B cell (primary cell): Measurements from ENCODE around the gene GNA12. TPM values are rescaled to one million over a fixed set of nuclear protein-coding genes. Genes with fewer than 3 reads are reported as not detected.

Experiments
- ATAC-seq: fragments of 200-7000 bp; cut with Tn5 transposase; one replicate; pipeline ENCODE4 v1.10.0; 2021; ENCODE audit warnings: low read depth, mild to moderate bottlenecking, moderate number of reproducible peaks, moderate library complexity
- CTCF ChIA-PET: fragments of 350-600 bp; sonication (Branson Sonifier 250); formaldehyde crosslinking; loops from one replicate; lab custom pipeline; 2021; ENCODE audit warnings: antibody characterized with exemption, inconsistent platforms; lab: Charles Lee
- POLR2A ChIA-PET: fragments of 350-600 bp; sonication (Branson Sonifier 250); formaldehyde crosslinking; loops from one replicate; lab custom pipeline; 2021; ENCODE audit warnings: antibody characterized with exemption; lab: Charles Lee
- DNase-seq: peaks from one replicate; pipeline ENCODE4 v3.0.0; 2013
- H2AFZ ChIP-seq: 2 replicates; pipeline ENCODE4 v1.6.1; 2012; ENCODE audit warnings: mild to moderate bottlenecking, low read depth, low read length; ENCODE audit not compliant: insufficient read depth, poor library complexity, severe bottlenecking
- H3K27ac ChIP-seq, 2 donors: 1 replicate in 1 of 2; 2 replicates in 1 of 2; pipeline ENCODE4 v1.5.1; 2012 to 2013; ENCODE audit warnings: low read length in 2 of 2, mild to moderate bottlenecking in 2 of 2, moderate library complexity in 1 of 2
- H3K27me3 ChIP-seq, 4 experiments: fragments of 200-600 bp in 1 of 4; sonication (generic) in 1 of 4; replicated peaks in 1 of 4; 1 replicate in 2 of 4; 2 replicates in 2 of 4; pipeline versions ENCODE4 v1.6.1 to v1.7.0; 2013 to 2016; ENCODE audit warnings: low read length in 3 of 4, mild to moderate bottlenecking in 2 of 4, mixed read lengths in 1 of 4, moderate library complexity in 1 of 4; ENCODE audit not compliant: insufficient read depth in 4 of 4, control insufficient read depth in 3 of 4; ENCODE audit errors: control extremely low read depth in 1 of 4
- H3K36me3 ChIP-seq, 2 experiments: replicated peaks in 1 of 2; 1 replicate in 1 of 2; 2 replicates in 1 of 2; pipeline versions ENCODE4 v1.6.1 to v1.7.1; 2013; ENCODE audit warnings: low read length in 1 of 2; ENCODE audit not compliant: insufficient read depth in 2 of 2, control insufficient read depth in 1 of 2; ENCODE audit errors: control extremely low read depth in 1 of 2, extremely low read depth in 1 of 2
- H3K4me1 ChIP-seq, 2 donors: fragments of 200-600 bp in 1 of 2; sonication (generic) in 1 of 2; 1 replicate in 1 of 2; 2 replicates in 1 of 2; pipeline versions ENCODE4 v1.5.1 to v1.6.1; 2013 to 2017; ENCODE audit warnings: low read length in 2 of 2; ENCODE audit not compliant: control insufficient read depth in 2 of 2, insufficient read depth in 2 of 2
- H3K4me2 ChIP-seq: replicated peaks from 2 replicates; pipeline ENCODE3; 2012; ENCODE audit warnings: mild to moderate bottlenecking, low read depth, low read length; ENCODE audit not compliant: poor library complexity, severe bottlenecking
- H3K4me3 ChIP-seq, 5 experiments: fragments of 200-600 bp in 1 of 5; sonication (generic) in 1 of 5; 1 replicate in 3 of 5; 2 replicates in 2 of 5; pipeline versions ENCODE4 v1.5.1 to v1.7.0; 2011 to 2016; ENCODE audit warnings: low read length in 4 of 5, mild to moderate bottlenecking in 4 of 5, low read depth in 2 of 5, control low read depth in 1 of 5, moderate library complexity in 1 of 5; ENCODE audit not compliant: insufficient read depth in 1 of 5; ENCODE audit errors: control extremely low read depth in 1 of 5, extremely low read depth in 1 of 5
- H3K79me2 ChIP-seq: fragments of 200-600 bp; sonication (generic); one replicate; pipeline ENCODE4 v1.6.0; 2016; ENCODE audit warnings: low read length; ENCODE audit not compliant: control insufficient read depth, insufficient read depth
- H3K9ac ChIP-seq: fragments of 200-600 bp; sonication (generic); 2 replicates; pipeline ENCODE4 v1.6.1; 2017; ENCODE audit warnings: mild to moderate bottlenecking, low read length, moderate library complexity
- H3K9me3 ChIP-seq, 3 donors: one replicate each; pipeline versions ENCODE4 v1.6.1 to v1.7.1; 2013; ENCODE audit warnings: low read length in 2 of 3; ENCODE audit not compliant: control insufficient read depth in 2 of 3, insufficient read depth in 1 of 3; ENCODE audit errors: control extremely low read depth in 1 of 3
- H4K20me1 ChIP-seq: 2 replicates; pipeline ENCODE4 v1.6.0; 2012; ENCODE audit warnings: mild to moderate bottlenecking, low read length; ENCODE audit not compliant: insufficient read depth, control insufficient read depth, poor library complexity, severe bottlenecking
- H3K27ac Mint-ChIP-seq: one replicate; pipeline ENCODE4 v1.8.0; 2021; ENCODE audit warnings: mixed read lengths
- H3K27me3 Mint-ChIP-seq: one replicate; pipeline ENCODE4 v1.8.0; 2021; ENCODE audit warnings: mixed read lengths
- H3K4me1 Mint-ChIP-seq: one replicate; pipeline ENCODE4 v1.8.0; 2021; ENCODE audit warnings: mixed read lengths
- H3K4me3 Mint-ChIP-seq: one replicate; pipeline ENCODE4 v1.8.0; 2021; ENCODE audit warnings: mixed read lengths
- H3K9me3 Mint-ChIP-seq: one replicate; pipeline ENCODE4 v1.8.0; 2022; ENCODE audit warnings: mixed read lengths; ENCODE audit not compliant: insufficient read depth
- EZH2 ChIP-seq: IDR thresholded peaks from 2 replicates; pipeline ENCODE4 v1.6.1; 2012; ENCODE audit warnings: borderline replicate concordance, low read depth, mild to moderate bottlenecking, moderate library complexity, low read length; ENCODE audit not compliant: insufficient read depth, poor library complexity, severe bottlenecking
- WGBS: methylation state at CpG from one replicate; pipeline ENCODE4 v1.1.5; 2013; ENCODE audit warnings: missing lambda C conversion rate; ENCODE audit not compliant: insufficient coverage; 5-methylcytosine and 5-hydroxymethylcytosine counted together
- intact Hi-C: fragments of 100-400 bp; cut with micrococcal nuclease; formaldehyde crosslinking; loops from one replicate; pipeline ENCODE4 v1.10.0; 2022
- polyA plus RNA-seq: library from polyadenylated mRNA; depleted of rRNA; stranded (reverse); fragments of >200 nt; gene quantifications from 2 replicates; pipeline ENCODE4 v1.2.3, GENCODE V29; 2012
- total RNA-seq, 2 donors: library from RNA; stranded (reverse); fragments of 120-200 nt in 1 of 2; gene quantifications; 1 replicate in 1 of 2; 2 replicates in 1 of 2; pipeline versions ENCODE4 v1.2.3 to v1.2.4, GENCODE V29; 2013 to 2022
- TF ChIP-seq, protein P1 (sequence below): fragments of 200-600 bp; IDR thresholded peaks from one replicate; pipeline ENCODE4 v1.8.0; 2022; ENCODE audit warnings: antibody characterized with exemption, mild to moderate bottlenecking

Gene GNA12
- total and polyA plus RNA-seq, 2 donors (not counting 1 experiment from before 2014, with no cell fraction given), result 34.6 to 110 TPM

GRCh38 chr7:2824678-2825461, 19.2 kb downstream of the GNA12 start:
- DNase-seq, result peak; percentile 54
- Histone ChIP-seq H3K27ac (peak overlapping the region in 1 of 2 donors; percentile 51), H3K9me3 (peaks cover 0 to 5% (median 0%) of the 10 kb centered on the region in 3 donors), H3K27me3 (no peaks in the 10 kb centered on the region), H3K4me2 (peak overlapping the region; percentile 35), H3K9ac (no peak overlapping the region), H2AFZ (no peak overlapping the region), H3K79me2 (peaks cover 100% of the 10 kb centered on the region), H3K4me3 (no peak overlapping the region), H3K36me3 (peaks cover 0 to 21% of the 10 kb centered on the region in 2 experiments), H3K4me1 (peaks cover 49% of the 10 kb centered on the region in 2 donors), H4K20me1 (peaks cover 41% of the 10 kb centered on the region)
- CTCF ChIA-PET, result interaction anchor here (1.0 kb wide), 1 partner anchor 20 kb away, joined by 3 read pairs; no protein-coding TSS in a partner anchor
- Mint-ChIP-seq H3K9me3 (no peaks in the 10 kb centered on the region), H3K4me3 (peak overlapping the region; percentile 61), H3K27ac (peak overlapping the region; percentile 76), H3K4me1 (peaks cover 73% of the 10 kb centered on the region), H3K27me3 (no peaks in the 10 kb centered on the region)
- 72% methylated on average over 10 of the region's 16 CpGs for WGBS
- intact Hi-C loops, result loop anchor here (5.0 kb wide), 2 partner anchors 53 to 113 kb away; no protein-coding TSS in a partner anchor
- POLR2A ChIA-PET, result interaction anchor here (0.6 kb wide), 1 partner anchor 182 kb away, joined by 7 read pairs; no protein-coding TSS in a partner anchor
- no peak for TF ChIP-seq EZH2
- TF ChIP-seq, protein P1, sequence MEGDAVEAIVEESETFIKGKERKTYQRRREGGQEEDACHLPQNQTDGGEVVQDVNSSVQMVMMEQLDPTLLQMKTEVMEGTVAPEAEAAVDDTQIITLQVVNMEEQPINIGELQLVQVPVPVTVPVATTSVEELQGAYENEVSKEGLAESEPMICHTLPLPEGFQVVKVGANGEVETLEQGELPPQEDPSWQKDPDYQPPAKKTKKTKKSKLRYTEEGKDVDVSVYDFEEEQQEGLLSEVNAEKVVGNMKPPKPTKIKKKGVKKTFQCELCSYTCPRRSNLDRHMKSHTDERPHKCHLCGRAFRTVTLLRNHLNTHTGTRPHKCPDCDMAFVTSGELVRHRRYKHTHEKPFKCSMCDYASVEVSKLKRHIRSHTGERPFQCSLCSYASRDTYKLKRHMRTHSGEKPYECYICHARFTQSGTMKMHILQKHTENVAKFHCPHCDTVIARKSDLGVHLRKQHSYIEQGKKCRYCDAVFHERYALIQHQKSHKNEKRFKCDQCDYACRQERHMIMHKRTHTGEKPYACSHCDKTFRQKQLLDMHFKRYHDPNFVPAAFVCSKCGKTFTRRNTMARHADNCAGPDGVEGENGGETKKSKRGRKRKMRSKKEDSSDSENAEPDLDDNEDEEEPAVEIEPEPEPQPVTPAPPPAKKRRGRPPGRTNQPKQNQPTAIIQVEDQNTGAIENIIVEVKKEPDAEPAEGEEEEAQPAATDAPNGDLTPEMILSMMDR, result no peak
- peak; percentile 44 for ATAC-seq
